ENCODE results near the gene OASL. TPM values are rescaled to one million over a fixed set of nuclear protein-coding genes. Genes with fewer than 3 reads are reported as not detected.
"Not testable (repeated sequence)": the region's sequence is repeated elsewhere in the genome, so short reads cannot be mapped to it uniquely, and the experiment has no call there.

The OASL gene
- total RNA-seq, 1 donor from 2014 or later: 0.98 TPM

- H3K27me3 ChIP-seq: no peaks in the 10 kb centered on the region
- no peak for DNase-seq (ENCODE audit: extremely low spot score in 2 of 2)
- no peak overlapping the region for H3K4me3 ChIP-seq
- no peaks in the 10 kb centered on the region for H3K4me1 ChIP-seq
- TF ChIP-seq POLR2AphosphoS5 (IDR thresholded peaks at IDR 0.05; ENCODE audit: insufficient read depth in 1 of 2, low read depth in 1 of 2) (no peak), POLR2A (IDR thresholded peaks at IDR 0.05) (no peak)
- intact Hi-C loops (cut with DNase I): no loop called here
- no peak overlapping the region for H3K27ac ChIP-seq
- H3K36me3 ChIP-seq: no peaks in the 10 kb centered on the region
- no peaks in the 10 kb centered on the region for H3K9me3 ChIP-seq
Measured at GRCh38 chr12:121072147-121072546, 33.1 kb upstream of the OASL start.

DNA sequence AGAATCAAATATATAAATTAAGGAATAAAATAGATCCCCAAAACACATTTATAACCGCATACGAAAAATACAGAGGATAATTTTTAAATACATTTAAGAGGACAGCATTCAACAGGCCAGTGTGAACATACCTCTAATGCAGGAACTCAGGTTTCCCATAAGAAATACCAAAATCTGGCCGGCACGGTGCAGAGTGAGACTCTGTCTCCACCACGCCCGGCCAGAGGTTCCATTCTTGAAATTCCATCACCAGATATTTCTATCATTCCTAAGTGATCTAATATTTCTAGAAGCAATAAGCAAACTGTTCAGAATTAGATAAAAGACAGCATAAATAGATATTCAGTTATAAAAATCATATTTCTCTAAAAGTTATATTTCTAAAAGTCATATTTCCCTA, 30.2 kb upstream of the OASL start:
- DNase-seq (ENCODE audit: extremely low spot score in 2 of 2): no peak
- TF ChIP-seq POLR2AphosphoS5 (IDR thresholded peaks at IDR 0.05; ENCODE audit: insufficient read depth in 1 of 2, low read depth in 1 of 2): no peak
- TF ChIP-seq, protein P1, sequence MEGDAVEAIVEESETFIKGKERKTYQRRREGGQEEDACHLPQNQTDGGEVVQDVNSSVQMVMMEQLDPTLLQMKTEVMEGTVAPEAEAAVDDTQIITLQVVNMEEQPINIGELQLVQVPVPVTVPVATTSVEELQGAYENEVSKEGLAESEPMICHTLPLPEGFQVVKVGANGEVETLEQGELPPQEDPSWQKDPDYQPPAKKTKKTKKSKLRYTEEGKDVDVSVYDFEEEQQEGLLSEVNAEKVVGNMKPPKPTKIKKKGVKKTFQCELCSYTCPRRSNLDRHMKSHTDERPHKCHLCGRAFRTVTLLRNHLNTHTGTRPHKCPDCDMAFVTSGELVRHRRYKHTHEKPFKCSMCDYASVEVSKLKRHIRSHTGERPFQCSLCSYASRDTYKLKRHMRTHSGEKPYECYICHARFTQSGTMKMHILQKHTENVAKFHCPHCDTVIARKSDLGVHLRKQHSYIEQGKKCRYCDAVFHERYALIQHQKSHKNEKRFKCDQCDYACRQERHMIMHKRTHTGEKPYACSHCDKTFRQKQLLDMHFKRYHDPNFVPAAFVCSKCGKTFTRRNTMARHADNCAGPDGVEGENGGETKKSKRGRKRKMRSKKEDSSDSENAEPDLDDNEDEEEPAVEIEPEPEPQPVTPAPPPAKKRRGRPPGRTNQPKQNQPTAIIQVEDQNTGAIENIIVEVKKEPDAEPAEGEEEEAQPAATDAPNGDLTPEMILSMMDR (IDR thresholded peaks at IDR 0.05): no peak
- no peak for TF ChIP-seq POLR2A (IDR thresholded peaks at IDR 0.05)
- H3K4me1 ChIP-seq: no peaks in the 10 kb centered on the region
- H3K4me3 ChIP-seq: no peak overlapping the region
- intact Hi-C loops (cut with DNase I): no loop called here
- H3K36me3 ChIP-seq: no peaks in the 10 kb centered on the region
- no peaks in the 10 kb centered on the region for H3K9me3 ChIP-seq
- no peak overlapping the region for H3K27ac ChIP-seq
- H3K27me3 ChIP-seq: no peaks in the 10 kb centered on the region

DNA sequence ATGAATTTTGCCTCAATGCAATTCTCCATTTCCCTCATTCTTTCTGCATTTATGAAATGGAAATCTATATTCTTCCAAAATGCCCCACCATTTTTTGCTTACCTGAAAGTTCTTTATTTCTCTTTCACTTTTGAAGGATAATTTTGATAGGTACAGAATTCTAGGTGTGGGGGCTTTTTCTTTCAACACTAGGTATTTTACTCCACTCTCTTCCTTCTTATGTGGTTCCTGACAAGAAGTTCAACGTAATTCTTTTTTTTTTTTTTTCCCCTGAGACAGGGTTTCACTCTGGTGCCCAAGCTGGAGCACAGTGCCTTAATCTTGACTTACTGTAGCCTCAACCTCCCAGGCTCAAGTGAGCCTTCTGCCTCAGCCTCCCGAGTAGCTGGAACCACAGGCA, 26.3 kb upstream of the OASL start:
- H3K4me1 ChIP-seq: peaks cover 4% of the 10 kb centered on the region
- no peak overlapping the region for H3K4me3 ChIP-seq
- no peak overlapping the region for H3K27ac ChIP-seq
- H3K9me3 ChIP-seq: no peaks in the 10 kb centered on the region
- DNase-seq (ENCODE audit: extremely low spot score in 2 of 2): no peak
- no peaks in the 10 kb centered on the region for H3K36me3 ChIP-seq
- no peaks in the 10 kb centered on the region for H3K27me3 ChIP-seq
- no peak for TF ChIP-seq POLR2AphosphoS5 (IDR thresholded peaks at IDR 0.05; ENCODE audit: insufficient read depth in 1 of 2, low read depth in 1 of 2)
- no peak for TF ChIP-seq POLR2A (IDR thresholded peaks at IDR 0.05)
- TF ChIP-seq, protein P1 (IDR thresholded peaks at IDR 0.05): no peak
- intact Hi-C loops (cut with DNase I): no loop called here

- H3K9me3 ChIP-seq; H3K4me3 ChIP-seq; H3K27me3 ChIP-seq; intact Hi-C loops (cut with DNase I); H3K27ac ChIP-seq; H3K36me3 ChIP-seq; DNase-seq (ENCODE audit: extremely low spot score in 2 of 2): not testable (repeated sequence)
- H3K4me1 ChIP-seq: peaks cover 12% of the 10 kb centered on the region
Measured at GRCh38 chr12:121064586-121064985, 25.5 kb upstream of the OASL start.

DNA sequence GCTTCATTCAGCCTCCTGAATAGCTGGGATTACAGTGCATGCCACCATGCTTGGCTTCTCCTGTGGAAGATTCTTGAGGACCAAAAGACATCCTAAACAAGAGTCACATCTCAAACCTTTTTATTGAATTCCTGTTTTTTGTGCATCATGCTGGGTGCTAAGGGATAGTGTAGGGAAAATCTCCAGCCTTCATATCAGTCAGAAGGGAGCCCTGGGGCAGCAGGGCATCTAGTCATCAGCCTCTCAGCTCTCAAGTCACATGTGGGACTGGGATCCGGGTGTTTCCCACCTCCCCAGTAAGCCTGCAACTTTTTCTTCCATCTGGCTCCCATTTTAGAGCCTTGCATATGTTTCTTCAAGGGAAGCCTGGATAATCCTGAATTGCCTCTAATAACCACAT, 25.1 kb upstream of the OASL start:
- Histone ChIP-seq H3K4me3 (no peak overlapping the region), H3K9me3 (no peaks in the 10 kb centered on the region), H3K27me3 (no peaks in the 10 kb centered on the region), H3K36me3 (no peaks in the 10 kb centered on the region), H3K4me1 (peaks cover 15% of the 10 kb centered on the region), H3K27ac (no peak overlapping the region)
- TF ChIP-seq, protein P1 (IDR thresholded peaks at IDR 0.05): no peak
- TF ChIP-seq POLR2A (IDR thresholded peaks at IDR 0.05) (no peak), POLR2AphosphoS5 (IDR thresholded peaks at IDR 0.05; ENCODE audit: insufficient read depth in 1 of 2, low read depth in 1 of 2) (no peak)
- peak in 1 of 2 donors; percentile 29 for DNase-seq (ENCODE audit: extremely low spot score in 2 of 2)
- intact Hi-C loops (cut with DNase I): no loop called here

DNA sequence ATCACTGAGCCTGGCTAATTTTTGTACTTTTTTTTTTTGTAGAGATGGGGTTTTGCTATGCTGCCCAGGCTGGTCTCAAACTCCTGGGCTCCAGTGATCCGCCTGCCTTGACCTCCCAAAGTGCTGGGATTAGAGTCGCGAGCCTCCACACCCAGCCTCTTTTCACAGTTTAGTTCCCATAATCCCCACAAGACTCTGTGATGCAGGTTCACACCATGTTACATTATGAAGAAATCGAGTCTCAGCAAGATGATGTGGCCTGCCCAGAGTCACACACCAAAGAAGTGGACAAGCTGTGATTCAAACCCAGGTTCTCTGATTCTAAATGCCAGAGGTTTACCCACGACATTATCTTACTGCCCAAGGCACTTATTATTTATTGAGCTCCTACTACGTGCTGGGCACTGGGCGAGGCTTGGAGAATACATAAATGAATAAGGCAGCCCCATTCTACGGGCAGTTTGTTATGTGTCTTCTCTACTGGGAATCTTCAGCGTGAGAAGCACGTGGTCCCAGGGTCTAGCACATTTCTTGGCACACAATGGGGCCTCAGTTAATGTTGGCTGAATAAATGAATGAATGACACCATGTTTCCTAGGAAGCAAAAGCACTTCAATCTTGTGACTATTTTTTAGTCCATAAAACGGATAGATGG, 23.5 kb upstream of the OASL start:
- no peak overlapping the region for H3K4me3 ChIP-seq
- H3K27me3 ChIP-seq: no peaks in the 10 kb centered on the region
- TF ChIP-seq POLR2A (IDR thresholded peaks at IDR 0.05) (no peak), POLR2AphosphoS5 (IDR thresholded peaks at IDR 0.05; ENCODE audit: insufficient read depth in 1 of 2, low read depth in 1 of 2) (no peak)
- TF ChIP-seq, protein P1 (IDR thresholded peaks at IDR 0.05): no peak
- H3K27ac ChIP-seq: no peak overlapping the region
- H3K36me3 ChIP-seq: no peaks in the 10 kb centered on the region
- intact Hi-C loops (cut with DNase I): no loop called here
- DNase-seq (ENCODE audit: extremely low spot score in 2 of 2): peak in 1 of 2 donors; percentile 47
- no peaks in the 10 kb centered on the region for H3K9me3 ChIP-seq
- peaks cover 15% of the 10 kb centered on the region for H3K4me1 ChIP-seq
